ENCODE measurements around the gene FCRL4. TPM values are rescaled to one million over a fixed set of nuclear protein-coding genes. Genes with fewer than 3 reads are reported as not detected.

Gene FCRL4
- total RNA-seq, 1 donor from 2014 or later = not detected

DNA sequence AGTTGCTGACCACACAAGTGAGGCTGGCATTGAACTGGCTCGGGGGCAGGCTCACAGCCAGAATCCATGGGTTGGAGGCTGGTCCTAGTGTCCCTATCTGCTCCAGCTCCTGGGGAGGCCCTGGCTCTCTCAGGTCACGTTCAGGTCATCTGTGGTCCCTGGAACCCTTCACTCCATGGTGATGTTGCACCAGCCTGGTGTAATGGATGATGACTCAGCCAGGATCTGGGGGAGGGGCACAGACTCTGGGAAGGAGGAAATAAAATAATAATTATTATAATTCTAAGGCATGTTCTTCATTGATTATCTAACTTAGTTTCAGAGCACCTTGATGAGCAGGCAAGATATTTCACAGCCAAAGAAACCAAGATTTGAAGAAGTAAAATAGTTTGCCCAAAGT, 26.6 kb upstream of the FCRL4 start:
- Histone ChIP-seq H3K27ac (no peak overlapping the region), H3K9me3 (ENCODE audit: low read depth) (no peaks in the 10 kb centered on the region), H3K4me3 (no peak overlapping the region), H3K9ac (no peak overlapping the region), H3K36me3 (no peaks in the 10 kb centered on the region), H3K27me3 (no peaks in the 10 kb centered on the region), H3K4me1 (no peaks in the 10 kb centered on the region), H3K79me2 (ENCODE audit: low read depth) (no peaks in the 10 kb centered on the region), H3K4me2 (no peak overlapping the region), H2AFZ (replicated peaks) (no peak overlapping the region), H3F3A (ENCODE audit: low read depth) (no peaks in the 10 kb centered on the region), H4K20me1 (ENCODE audit: low read depth) (no peaks in the 10 kb centered on the region)
- DNase-seq (ENCODE audit: low spot score) = no peak
- H3K9me3 Mint-ChIP-seq = no peaks in the 10 kb centered on the region
- no peak overlapping the region for H3K4me3 Mint-ChIP-seq
- H3K4me1 Mint-ChIP-seq = no peaks in the 10 kb centered on the region
- no peak overlapping the region for H3K27ac Mint-ChIP-seq
- no peaks in the 10 kb centered on the region for H3K27me3 Mint-ChIP-seq (ENCODE audit: insufficient read depth, low read depth)
- TF ChIP-seq, protein P1, sequence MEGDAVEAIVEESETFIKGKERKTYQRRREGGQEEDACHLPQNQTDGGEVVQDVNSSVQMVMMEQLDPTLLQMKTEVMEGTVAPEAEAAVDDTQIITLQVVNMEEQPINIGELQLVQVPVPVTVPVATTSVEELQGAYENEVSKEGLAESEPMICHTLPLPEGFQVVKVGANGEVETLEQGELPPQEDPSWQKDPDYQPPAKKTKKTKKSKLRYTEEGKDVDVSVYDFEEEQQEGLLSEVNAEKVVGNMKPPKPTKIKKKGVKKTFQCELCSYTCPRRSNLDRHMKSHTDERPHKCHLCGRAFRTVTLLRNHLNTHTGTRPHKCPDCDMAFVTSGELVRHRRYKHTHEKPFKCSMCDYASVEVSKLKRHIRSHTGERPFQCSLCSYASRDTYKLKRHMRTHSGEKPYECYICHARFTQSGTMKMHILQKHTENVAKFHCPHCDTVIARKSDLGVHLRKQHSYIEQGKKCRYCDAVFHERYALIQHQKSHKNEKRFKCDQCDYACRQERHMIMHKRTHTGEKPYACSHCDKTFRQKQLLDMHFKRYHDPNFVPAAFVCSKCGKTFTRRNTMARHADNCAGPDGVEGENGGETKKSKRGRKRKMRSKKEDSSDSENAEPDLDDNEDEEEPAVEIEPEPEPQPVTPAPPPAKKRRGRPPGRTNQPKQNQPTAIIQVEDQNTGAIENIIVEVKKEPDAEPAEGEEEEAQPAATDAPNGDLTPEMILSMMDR (IDR thresholded peaks at IDR 0.05) = no peak
- TF ChIP-seq EZH2phosphoT487 (IDR thresholded peaks at IDR 0.05) (no peak), EZH2 (IDR thresholded peaks at IDR 0.05) (no peak)
- H3K36me3 Mint-ChIP-seq = no peaks in the 10 kb centered on the region

GRCh38 chr1:157622471-157622870, 24.6 kb upstream of the FCRL4 start:
- H3K4me1 ChIP-seq = no peaks in the 10 kb centered on the region
- Mint-ChIP-seq H3K4me3 (no peak overlapping the region), H3K36me3 (no peaks in the 10 kb centered on the region), H3K4me1 (no peaks in the 10 kb centered on the region), H3K27me3 (ENCODE audit: insufficient read depth, low read depth) (no peaks in the 10 kb centered on the region), H3K27ac (no peak overlapping the region), H3K9me3 (no peaks in the 10 kb centered on the region)
- no peak overlapping the region for H3K9ac ChIP-seq
- no peak overlapping the region for H2AFZ ChIP-seq (replicated peaks)
- H4K20me1 ChIP-seq (ENCODE audit: low read depth) = no peaks in the 10 kb centered on the region
- H3K36me3 ChIP-seq = no peaks in the 10 kb centered on the region
- no peaks in the 10 kb centered on the region for H3K27me3 ChIP-seq
- TF ChIP-seq EZH2phosphoT487 (IDR thresholded peaks at IDR 0.05) (no peak), EZH2 (IDR thresholded peaks at IDR 0.05) (no peak)
- TF ChIP-seq, protein P1 (IDR thresholded peaks at IDR 0.05) = no peak
- no peak for DNase-seq (ENCODE audit: low spot score)
- H3K4me2 ChIP-seq = no peak overlapping the region
- H3K79me2 ChIP-seq (ENCODE audit: low read depth) = no peaks in the 10 kb centered on the region
- no peaks in the 10 kb centered on the region for H3K9me3 ChIP-seq (ENCODE audit: low read depth)
- no peak overlapping the region for H3K27ac ChIP-seq
- H3F3A ChIP-seq (ENCODE audit: low read depth) = no peaks in the 10 kb centered on the region
- no peak overlapping the region for H3K4me3 ChIP-seq

- Histone ChIP-seq H3K9me3 (ENCODE audit: low read depth) (no peaks in the 10 kb centered on the region), H3K4me1 (no peaks in the 10 kb centered on the region), H3K27me3 (no peaks in the 10 kb centered on the region), H3F3A (ENCODE audit: low read depth) (no peaks in the 10 kb centered on the region), H3K9ac (no peak overlapping the region), H2AFZ (replicated peaks) (no peak overlapping the region), H3K79me2 (ENCODE audit: low read depth) (no peaks in the 10 kb centered on the region), H3K27ac (no peak overlapping the region), H4K20me1 (ENCODE audit: low read depth) (no peaks in the 10 kb centered on the region), H3K4me2 (no peak overlapping the region), H3K4me3 (no peak overlapping the region), H3K36me3 (no peaks in the 10 kb centered on the region)
- no peak for DNase-seq (ENCODE audit: low spot score)
- Mint-ChIP-seq H3K4me1 (no peaks in the 10 kb centered on the region), H3K9me3 (no peaks in the 10 kb centered on the region), H3K27me3 (ENCODE audit: insufficient read depth, low read depth) (no peaks in the 10 kb centered on the region), H3K27ac (no peak overlapping the region), H3K4me3 (no peak overlapping the region), H3K36me3 (no peaks in the 10 kb centered on the region)
- TF ChIP-seq EZH2phosphoT487 (IDR thresholded peaks at IDR 0.05) = no peak
- TF ChIP-seq EZH2 (IDR thresholded peaks at IDR 0.05) = no peak
- TF ChIP-seq, protein P1 (IDR thresholded peaks at IDR 0.05) = no peak
Measured at GRCh38 chr1:157618190-157618589, 20.3 kb upstream of the FCRL4 start.
